SHP77 (cell line): ENCODE measurements around the gene CCDC57.
"Not testable (repeated sequence)": the region's sequence is repeated elsewhere in the genome, so short reads cannot be mapped to it uniquely, and the experiment has no call there.

Source experiments
- DNase-seq, 2 experiments: peaks; one replicate each; lab custom pipeline; 2025; lab: John Stamatoyannopoulos, UW

The CCDC57 gene

GRCh38 chr17:82201498-82201910, 11.1 kb downstream of the CCDC57 start:
- DNase-seq: no peak

- no peak for DNase-seq
Observed at GRCh38 chr17:82200743-82201497, 11.7 kb downstream of the CCDC57 start.

- DNase-seq: no peak
Observed at GRCh38 chr17:82200135-82200534, 12.5 kb downstream of the CCDC57 start.

GRCh38 chr17:82199496-82199895, 13.1 kb downstream of the CCDC57 start:
- DNase-seq: no peak

GRCh38 chr17:82198092-82198491, 14.6 kb downstream of the CCDC57 start:
- DNase-seq: no peak

- no peak for DNase-seq
Observed at GRCh38 chr17:82195675-82196672, 16.7 kb downstream of the CCDC57 start.

GRCh38 chr17:82194765-82195164, 17.9 kb downstream of the CCDC57 start:
- DNase-seq: no peak

- no peak for DNase-seq
Observed at GRCh38 chr17:82193520-82194220, 19.0 kb downstream of the CCDC57 start.

- DNase-seq: not testable (repeated sequence)
Observed at GRCh38 chr17:82193050-82193449, 19.6 kb downstream of the CCDC57 start.

- no peak for DNase-seq
Observed at GRCh38 chr17:82188001-82188961, 24.4 kb downstream of the CCDC57 start.

- DNase-seq: no peak
Observed at GRCh38 chr17:82187500-82187899, 25.1 kb downstream of the CCDC57 start.

GRCh38 chr17:82186221-82186620, 26.4 kb downstream of the CCDC57 start:
- no peak for DNase-seq

GRCh38 chr17:82184761-82185160, 27.9 kb downstream of the CCDC57 start:
- no peak for DNase-seq

- no peak for DNase-seq
Observed at GRCh38 chr17:82180776-82181528, 31.7 kb downstream of the CCDC57 start.

GRCh38 chr17:82179946-82180475, 32.6 kb downstream of the CCDC57 start:
- no peak for DNase-seq

- DNase-seq: no peak
Observed at GRCh38 chr17:82179412-82179811, 33.2 kb downstream of the CCDC57 start.

- DNase-seq: no peak
Observed at GRCh38 chr17:82178499-82179261, 34.0 kb downstream of the CCDC57 start.

GRCh38 chr17:82177761-82178498, 34.7 kb downstream of the CCDC57 start:
- no peak for DNase-seq

GRCh38 chr17:82177276-82177675, 35.4 kb downstream of the CCDC57 start:
- no peak for DNase-seq
